ENCODE measurements around the gene TAS1R2. TPM values are rescaled to one million over a fixed set of nuclear protein-coding genes. Genes with fewer than 3 reads are reported as not detected.

TAS1R2 gene
- not detected for total RNA-seq
- polyA plus RNA-seq (ENCODE audit: insufficient read depth, low read depth, low replicate concordance), result not detected
- long read RNA-seq, donor 1, result 0 reads
- long read RNA-seq, donor 2, result 0 reads
- long read RNA-seq, donor 3, result 0 reads
- long read RNA-seq, donor 4, result 0 reads
- long read RNA-seq, donor 5, result 0 reads
- long read RNA-seq, donor 6, result 0 reads
- long read RNA-seq, donor 7, result 0 reads
- long read RNA-seq, donor 8, result 0 reads
- long read RNA-seq, donor 9, result 0 reads
- long read RNA-seq, donor 10, result 0 reads

DNA sequence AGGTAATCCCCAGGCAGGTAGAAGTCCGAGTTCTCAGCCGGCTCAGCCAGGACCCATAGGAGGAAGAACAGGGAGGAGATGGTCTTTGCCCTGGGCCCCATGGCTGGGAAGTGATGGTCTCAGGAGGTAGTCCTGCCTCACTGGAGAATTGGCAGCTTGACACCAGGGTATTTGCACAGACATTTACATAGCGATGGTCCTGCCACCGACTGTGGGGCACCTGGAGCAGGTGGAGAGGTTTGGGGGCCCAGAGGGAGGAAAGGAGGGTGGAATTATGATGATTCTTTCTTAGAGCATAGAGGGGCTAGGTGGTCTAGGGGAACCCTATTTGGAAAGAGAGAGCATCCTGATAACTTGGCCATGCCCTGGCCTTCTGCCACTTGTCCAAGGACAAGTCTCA is at the start of gene TAS1R2:
TSS of gene TAS1R2 (minus strand) at position 101 of the 400 bp plus-strand sequence. CDS start at position 101, 0 bp downstream.
- H3K4me3 ChIP-seq (ENCODE audit: low read length in 3 of 3), result no peak within 1 kb of the TSS
- intact Hi-C loops (cut with DNase I), result no loop called here
- no peak within 1 kb of the TSS for H3K27ac ChIP-seq (ENCODE audit: low read depth in 2 of 2, low read length in 2 of 2)
- TF ChIP-seq, protein P1, sequence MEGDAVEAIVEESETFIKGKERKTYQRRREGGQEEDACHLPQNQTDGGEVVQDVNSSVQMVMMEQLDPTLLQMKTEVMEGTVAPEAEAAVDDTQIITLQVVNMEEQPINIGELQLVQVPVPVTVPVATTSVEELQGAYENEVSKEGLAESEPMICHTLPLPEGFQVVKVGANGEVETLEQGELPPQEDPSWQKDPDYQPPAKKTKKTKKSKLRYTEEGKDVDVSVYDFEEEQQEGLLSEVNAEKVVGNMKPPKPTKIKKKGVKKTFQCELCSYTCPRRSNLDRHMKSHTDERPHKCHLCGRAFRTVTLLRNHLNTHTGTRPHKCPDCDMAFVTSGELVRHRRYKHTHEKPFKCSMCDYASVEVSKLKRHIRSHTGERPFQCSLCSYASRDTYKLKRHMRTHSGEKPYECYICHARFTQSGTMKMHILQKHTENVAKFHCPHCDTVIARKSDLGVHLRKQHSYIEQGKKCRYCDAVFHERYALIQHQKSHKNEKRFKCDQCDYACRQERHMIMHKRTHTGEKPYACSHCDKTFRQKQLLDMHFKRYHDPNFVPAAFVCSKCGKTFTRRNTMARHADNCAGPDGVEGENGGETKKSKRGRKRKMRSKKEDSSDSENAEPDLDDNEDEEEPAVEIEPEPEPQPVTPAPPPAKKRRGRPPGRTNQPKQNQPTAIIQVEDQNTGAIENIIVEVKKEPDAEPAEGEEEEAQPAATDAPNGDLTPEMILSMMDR (IDR thresholded peaks at IDR 0.05; ENCODE audit: borderline replicate concordance, extremely low read depth, insufficient read depth), result no peak
- FAIRE-seq (no peak), DNase-seq (no peak)
- no peaks in the 10 kb centered on the region for H3K27me3 ChIP-seq (ENCODE audit: control insufficient read depth, insufficient read depth, low read length)
- H3K4me1 ChIP-seq (ENCODE audit: control insufficient read depth in 2 of 3, insufficient read depth in 2 of 3, low read depth in 1 of 3, low read length in 3 of 3), result no peaks in the 10 kb centered on the region
- H3K36me3 ChIP-seq (ENCODE audit: control insufficient read depth in 2 of 3, insufficient read depth in 3 of 3, low read length in 3 of 3), result no peaks in the 10 kb centered on the region
- H3K9me3 ChIP-seq (ENCODE audit: control insufficient read depth in 2 of 3, insufficient read depth in 1 of 3, low read length in 3 of 3), result no peaks in the 10 kb centered on the region
- no peak within 1 kb of the TSS for H3K9ac ChIP-seq (ENCODE audit: low read length in 3 of 3)

DNA sequence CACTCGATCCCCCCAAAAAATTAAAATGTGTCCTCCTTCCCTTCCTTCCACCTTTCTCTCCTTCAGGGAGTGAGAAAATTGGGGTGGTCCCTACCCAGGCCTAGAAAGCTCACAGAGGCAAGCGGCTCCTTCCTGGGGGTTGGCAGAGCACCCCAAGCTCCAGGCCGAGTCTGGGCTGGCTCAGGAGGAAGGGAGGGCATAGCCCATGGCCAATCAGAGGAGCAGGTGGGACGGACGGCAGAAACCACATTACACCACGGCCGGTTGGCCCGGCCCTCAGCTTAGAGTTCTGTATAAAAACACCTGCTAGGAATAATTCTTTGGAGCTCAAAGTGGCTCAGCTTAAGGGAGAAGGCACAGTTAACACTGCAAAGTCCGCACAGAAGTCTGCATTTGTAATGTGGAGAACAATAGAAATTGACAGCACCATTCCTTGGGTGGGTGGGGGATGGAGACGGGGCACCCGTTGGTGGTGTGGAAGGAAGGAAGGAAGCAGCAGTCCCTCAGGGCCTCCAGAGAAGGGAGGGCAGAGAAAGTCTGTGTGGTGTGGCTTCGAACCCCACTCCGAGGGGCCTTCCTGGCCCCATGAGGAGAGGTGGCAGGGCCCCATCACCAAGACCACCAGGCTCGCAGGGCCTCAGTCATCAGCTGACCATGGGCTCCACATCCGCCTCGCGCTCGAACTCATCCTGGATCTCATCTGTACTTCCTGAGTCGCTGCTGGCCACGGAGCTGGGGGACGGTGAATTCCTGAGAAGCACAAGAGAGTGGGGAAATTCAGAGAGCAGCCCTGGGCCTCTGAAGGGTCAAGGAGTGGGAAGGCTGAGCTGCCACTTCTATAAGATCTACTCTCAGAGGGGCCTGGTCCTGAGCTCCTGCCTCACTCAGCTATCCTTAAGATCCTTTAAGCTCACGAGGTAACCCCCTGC is 48.7 kb upstream of the TAS1R2 start:
- intact Hi-C loops (cut with DNase I), result no loop called here
- peak overlapping the region; percentile 14 to 70 for H3K27ac ChIP-seq (ENCODE audit: low read depth in 2 of 2, low read length in 2 of 2)
- peaks cover 3 to 10% (median 10%) of the 10 kb centered on the region in 3 donors for H3K4me1 ChIP-seq (ENCODE audit: control insufficient read depth in 2 of 3, insufficient read depth in 2 of 3, low read depth in 1 of 3, low read length in 3 of 3)
- H3K27me3 ChIP-seq (ENCODE audit: control insufficient read depth, insufficient read depth, low read length), result no peaks in the 10 kb centered on the region
- FAIRE-seq (no peak), DNase-seq (peak in 1 of 5 donors; percentile 28)
- no peak overlapping the region for H3K4me3 ChIP-seq (ENCODE audit: low read length in 3 of 3)
- peaks cover 7 to 21% (median 17%) of the 10 kb centered on the region in 3 donors for H3K36me3 ChIP-seq (ENCODE audit: control insufficient read depth in 2 of 3, insufficient read depth in 3 of 3, low read length in 3 of 3)
- H3K9ac ChIP-seq (ENCODE audit: low read length in 3 of 3), result no peak overlapping the region
- TF ChIP-seq, protein P1 (IDR thresholded peaks at IDR 0.05; ENCODE audit: borderline replicate concordance, extremely low read depth, insufficient read depth), result no peak
- H3K9me3 ChIP-seq (ENCODE audit: control insufficient read depth in 2 of 3, insufficient read depth in 1 of 3, low read length in 3 of 3), result no peaks in the 10 kb centered on the region

DNA sequence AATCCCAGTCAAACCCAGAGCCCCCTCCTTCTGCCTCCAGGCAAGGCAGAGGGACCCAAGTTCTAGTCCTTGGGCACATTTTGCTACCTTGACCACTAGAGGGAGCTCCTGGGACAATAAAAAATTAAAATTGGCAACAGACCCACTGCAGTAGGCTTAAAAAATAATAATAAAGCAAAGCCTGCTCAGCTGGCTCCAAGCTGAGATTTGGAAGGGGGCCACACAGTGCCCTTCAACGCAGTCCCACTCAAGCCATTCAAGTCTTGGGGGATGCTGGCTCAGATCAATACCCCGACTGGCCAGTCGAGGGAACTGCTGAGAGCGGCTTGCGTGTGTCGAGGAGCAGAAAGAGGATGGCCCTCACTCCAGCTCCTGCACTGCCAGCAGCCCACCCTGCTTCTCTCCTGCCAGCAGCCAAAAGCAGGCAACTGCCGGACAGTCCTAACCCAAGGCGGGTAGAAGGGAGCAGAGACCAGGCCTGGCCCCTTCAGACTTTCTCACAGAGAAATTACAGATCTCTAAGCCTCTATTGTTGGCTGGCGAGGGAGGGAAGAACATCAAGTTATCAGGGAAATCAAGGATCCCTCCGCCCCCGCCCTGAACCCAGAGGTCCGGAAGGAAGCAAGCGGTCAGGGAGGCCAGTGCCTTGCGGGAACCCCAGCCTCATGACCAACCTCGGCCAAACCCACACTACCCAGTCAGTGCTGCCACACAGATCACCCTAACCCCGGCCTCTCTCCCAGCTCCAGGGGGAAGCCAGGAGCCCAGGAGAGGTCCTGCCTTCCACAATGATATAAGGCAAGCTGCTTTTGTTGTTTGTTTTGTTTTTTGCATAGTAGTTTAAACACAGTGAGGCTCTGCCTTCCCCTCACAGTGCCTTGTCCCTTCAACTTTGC is 47.8 kb upstream of the TAS1R2 start:
- FAIRE-seq, result no peak
- Histone ChIP-seq H3K36me3 (ENCODE audit: control insufficient read depth in 2 of 3, insufficient read depth in 3 of 3, low read length in 3 of 3) (peaks cover 5 to 21% (median 17%) of the 10 kb centered on the region in 3 donors), H3K4me3 (ENCODE audit: low read length in 3 of 3) (no peak overlapping the region), H3K4me1 (ENCODE audit: control insufficient read depth in 2 of 3, insufficient read depth in 2 of 3, low read depth in 1 of 3, low read length in 3 of 3) (peaks cover 3 to 7% (median 6%) of the 10 kb centered on the region in 3 donors), H3K9ac (ENCODE audit: low read length in 3 of 3) (no peak overlapping the region), H3K9me3 (ENCODE audit: control insufficient read depth in 2 of 3, insufficient read depth in 1 of 3, low read length in 3 of 3) (no peaks in the 10 kb centered on the region), H3K27me3 (ENCODE audit: control insufficient read depth, insufficient read depth, low read length) (no peaks in the 10 kb centered on the region), H3K27ac (ENCODE audit: low read depth in 2 of 2, low read length in 2 of 2) (peak overlapping the region in 1 of 2 donors; percentile 70)
- intact Hi-C loops (cut with DNase I), result no loop called here
- TF ChIP-seq, protein P1 (IDR thresholded peaks at IDR 0.05; ENCODE audit: borderline replicate concordance, extremely low read depth, insufficient read depth), result peak; percentile 71
- peak in 4 of 5 donors; percentile 67 to 80 (median 74) for DNase-seq

All from kidney (tissue), 22 donors.